ENCODE results near the gene WDTC1. TPM values are rescaled to one million over a fixed set of nuclear protein-coding genes. Genes with fewer than 3 reads are reported as not detected.
"Not testable (repeated sequence)": the region's sequence is repeated elsewhere in the genome, so short reads cannot be mapped to it uniquely, and the experiment has no call there.

WDTC1 gene
- total and polyA plus RNA-seq, 2 donors (not counting 1 experiment from before 2014, with no cell fraction given) = 32.5 to 69.1 TPM

- H3K27me3 ChIP-seq (replicated peaks in 1 of 4; ENCODE audit: control extremely low read depth in 1 of 4, control insufficient read depth in 3 of 4, insufficient read depth in 4 of 4, low read length in 3 of 4); H3K4me1 ChIP-seq (ENCODE audit: control insufficient read depth in 2 of 2, insufficient read depth in 2 of 2, low read length in 2 of 2); H3K79me2 ChIP-seq (ENCODE audit: control insufficient read depth, insufficient read depth, low read length); H4K20me1 ChIP-seq (ENCODE audit: control insufficient read depth, insufficient read depth, low read length, poor library complexity, severe bottlenecking); H3K4me3 ChIP-seq (ENCODE audit: control extremely low read depth in 1 of 5, extremely low read depth in 1 of 5, insufficient read depth in 1 of 5, low read depth in 2 of 5, low read length in 4 of 5); H3K27me3 Mint-ChIP-seq; ATAC-seq (ENCODE audit: low read depth); H3K4me2 ChIP-seq (replicated peaks; ENCODE audit: low read depth, low read length, poor library complexity, severe bottlenecking); intact Hi-C loops (cut with micrococcal nuclease); H2AFZ ChIP-seq (ENCODE audit: insufficient read depth, low read depth, low read length, poor library complexity, severe bottlenecking); H3K27ac Mint-ChIP-seq; H3K36me3 ChIP-seq (replicated peaks in 1 of 2; ENCODE audit: control extremely low read depth in 1 of 2, control insufficient read depth in 1 of 2, extremely low read depth in 1 of 2, insufficient read depth in 2 of 2, low read length in 1 of 2); H3K9me3 Mint-ChIP-seq (ENCODE audit: insufficient read depth); H3K9me3 ChIP-seq (ENCODE audit: control extremely low read depth in 1 of 3, control insufficient read depth in 2 of 3, insufficient read depth in 1 of 3, low read length in 2 of 3); DNase-seq; POLR2A ChIA-PET; H3K27ac ChIP-seq (ENCODE audit: low read length in 2 of 2); H3K9ac ChIP-seq (ENCODE audit: low read length); H3K4me1 Mint-ChIP-seq; H3K4me3 Mint-ChIP-seq: not testable (repeated sequence)
- CTCF ChIA-PET = interaction anchor here (1.7 to 2.3 kb wide), 2 partner anchors 9 to 88 kb away, joined by 5 to 7 read pairs; no protein-coding TSS in a partner anchor
- WGBS (ENCODE audit: insufficient coverage) = 96% methylated on average over 4 of the region's 11 CpGs
Observed at GRCh38 chr1:27208143-27208850, 26.1 kb upstream of the WDTC1 start.

- WGBS (ENCODE audit: insufficient coverage) = 96% methylated on average over 4 of the region's 7 CpGs
- ChIA-PET CTCF (interaction anchor here (0.6 to 1.3 kb wide), 2 partner anchors 16 to 552 kb away, joined by 3 read pairs; no protein-coding TSS in a partner anchor), POLR2A (no interaction called here)
- H3K9me3 Mint-ChIP-seq (ENCODE audit: insufficient read depth) = no peaks in the 10 kb centered on the region
- H3K27me3 Mint-ChIP-seq = no peaks in the 10 kb centered on the region
- TF ChIP-seq EZH2 (IDR thresholded peaks at IDR 0.05; ENCODE audit: borderline replicate concordance, insufficient read depth, low read depth, low read length, poor library complexity, severe bottlenecking) (no peak), CTCF (IDR thresholded peaks at IDR 0.05) (no peak)
- H3K9ac ChIP-seq (ENCODE audit: low read length) = no peak overlapping the region
- H3K27ac Mint-ChIP-seq = no peak overlapping the region
- H3K27me3 ChIP-seq (replicated peaks in 1 of 4; ENCODE audit: control extremely low read depth in 1 of 4, control insufficient read depth in 3 of 4, insufficient read depth in 4 of 4, low read length in 3 of 4) = no peaks in the 10 kb centered on the region
- H4K20me1 ChIP-seq (ENCODE audit: control insufficient read depth, insufficient read depth, low read length, poor library complexity, severe bottlenecking) = no peaks in the 10 kb centered on the region
- H3K4me2 ChIP-seq (replicated peaks; ENCODE audit: low read depth, low read length, poor library complexity, severe bottlenecking) = no peak overlapping the region
- H3K4me3 Mint-ChIP-seq = no peak overlapping the region
- no peaks in the 10 kb centered on the region for H3K4me1 ChIP-seq (ENCODE audit: control insufficient read depth in 2 of 2, insufficient read depth in 2 of 2, low read length in 2 of 2)
- intact Hi-C loops (cut with micrococcal nuclease) = no loop called here
- DNase-seq (no peak), ATAC-seq (ENCODE audit: low read depth) (no peak)
- no peaks in the 10 kb centered on the region for H3K36me3 ChIP-seq (replicated peaks in 1 of 2; ENCODE audit: control extremely low read depth in 1 of 2, control insufficient read depth in 1 of 2, extremely low read depth in 1 of 2, insufficient read depth in 2 of 2, low read length in 1 of 2)
- H2AFZ ChIP-seq (ENCODE audit: insufficient read depth, low read depth, low read length, poor library complexity, severe bottlenecking) = no peak overlapping the region
- no peaks in the 10 kb centered on the region for H3K9me3 ChIP-seq (ENCODE audit: control extremely low read depth in 1 of 3, control insufficient read depth in 2 of 3, insufficient read depth in 1 of 3, low read length in 2 of 3)
- H3K79me2 ChIP-seq (ENCODE audit: control insufficient read depth, insufficient read depth, low read length) = no peaks in the 10 kb centered on the region
- no peaks in the 10 kb centered on the region for H3K4me1 Mint-ChIP-seq
- H3K4me3 ChIP-seq (ENCODE audit: control extremely low read depth in 1 of 5, extremely low read depth in 1 of 5, insufficient read depth in 1 of 5, low read depth in 2 of 5, low read length in 4 of 5) = no peak overlapping the region
- H3K27ac ChIP-seq (ENCODE audit: low read length in 2 of 2) = no peak overlapping the region
Observed at GRCh38 chr1:27216466-27216865, 18.0 kb upstream of the WDTC1 start.

Measured in B cell (primary cell).